Heart left ventricle (tissue), 16 donors: ENCODE results near the gene SMG9. TPM values are rescaled to one million over a fixed set of nuclear protein-coding genes. Genes with fewer than 3 reads are reported as not detected.
A peak's percentile ranks its signal among the peaks of the same experiment; 100 is the strongest.

Experiments
- ATAC-seq, 4 donors: fragments of 200-7000 bp; cut with Tn5 transposase; one replicate each; pipeline ENCODE4 v1.9.1; 2020 to 2022; ENCODE audit warnings: moderate library complexity in 4 of 4, mild to moderate bottlenecking in 3 of 4, moderate number of reproducible peaks in 1 of 4
- DNase-seq, 5 donors: peaks; one replicate each; pipeline ENCODE4 v3.0.0-alpha.2; 2020
- H3K27ac ChIP-seq, 12 donors: fragments of 200-600 bp; sonication (generic) in 4 of 12; one replicate each; pipeline versions ENCODE4 v1.5.0 to v1.8.0; 2016 to 2022; ENCODE audit warnings: mild to moderate bottlenecking in 2 of 12
- H3K27me3 ChIP-seq, 9 donors: fragments of 200-600 bp; sonication (generic) in 2 of 9; one replicate each; pipeline versions ENCODE4 v1.5.1 to v1.8.0; 2016 to 2022; ENCODE audit warnings: mild to moderate bottlenecking in 3 of 9
- H3K36me3 ChIP-seq, 9 donors: fragments of 200-600 bp; sonication (generic) in 2 of 9; one replicate each; pipeline versions ENCODE4 v1.5.0 to v1.8.0; 2018 to 2022; ENCODE audit warnings: mild to moderate bottlenecking in 2 of 9
- H3K4me1 ChIP-seq, 12 donors: fragments of 200-600 bp; sonication (generic) in 4 of 12; one replicate each; pipeline versions ENCODE4 v1.5.0 to v1.8.0; 2016 to 2022; ENCODE audit warnings: mild to moderate bottlenecking in 3 of 12
- H3K4me3 ChIP-seq, 12 donors: fragments of 200-600 bp; sonication (generic) in 4 of 12; one replicate each; pipeline versions ENCODE4 v1.5.0 to v1.8.0; 2017 to 2022; ENCODE audit warnings: mild to moderate bottlenecking in 9 of 12, moderate library complexity in 4 of 12
- H3K9me3 ChIP-seq, 12 donors: fragments of 200-600 bp; sonication (generic) in 4 of 12; one replicate each; pipeline versions ENCODE4 v1.5.0 to v1.8.0; 2016 to 2022; ENCODE audit warnings: mild to moderate bottlenecking in 1 of 12
- POLR2A ChIP-seq, 2 donors: fragments of 450-650 bp; IDR thresholded peaks; one replicate each; pipeline ENCODE4 v1.6.1; 2017; ENCODE audit warnings: antibody characterized with exemption in 2 of 2, mild to moderate bottlenecking in 2 of 2, moderate library complexity in 2 of 2
- WGBS, 4 donors: extraction: QIAGEN DNeasy Blood & Tissue Kit in 2 of 4; methylation state at CpG; one replicate each; pipeline versions ENCODE4 v1.1.5 to v1.1.7; 2013 to 2018; 5-methylcytosine and 5-hydroxymethylcytosine counted together
- intact Hi-C, 10 donors: fragments of 100-400 bp; cut with DNase I; formaldehyde crosslinking; loops; one replicate each; pipeline versions ENCODE4 v1.11.1 to v1.14.2; 2022
- long read RNA-seq, 3 donors: library from polyadenylated mRNA; unstranded; transcript quantifications; one replicate each; pipeline ENCODE4 v2.0.0, GENCODE V29; 2020 to 2021
- polyA plus RNA-seq, 2 donors: library from polyadenylated mRNA; stranded (reverse); fragments of 200-250 nt; gene quantifications; one replicate each; pipeline ENCODE4 v1.2.3, GENCODE V29; 2013
- total RNA-seq, 9 donors: library from RNA; depleted of rRNA in 2 of 9; stranded (reverse); fragments of >200 nt in 2 of 9; fragmentation: NEBNext Ultra II Directional in 3 of 9; extraction: Animal tissue kit (Norgen Biotek cat#: 25700) in 3 of 9; gene quantifications; one replicate each; pipeline versions ENCODE4 v1.1.0 to v1.2.4, GENCODE V29; 2016 to 2023
- TF ChIP-seq, protein P1 (sequence below), 12 donors: fragments of 200-600 bp; sonication (generic) in 4 of 12; IDR thresholded peaks; one replicate each; pipeline versions ENCODE4 v1.5.0 to v1.8.0; 2018 to 2022; ENCODE audit warnings: antibody characterized with exemption in 12 of 12, mild to moderate bottlenecking in 5 of 12
- donor health status: ischemic (EF 13 %, LVEDD 7.1; RV severe dilation, severe dysfunction).
- donor health status: healthy with polysubstance abuse.
- donor health status: DM: no; HTN: yes; CAD: no.
- donor health status: DM: no; HTN: no; CAD: no.
- donor health status: ischemic (EF 25% LVEDD 6.9; RV normal size, moderate dysfunction).
- donor health status: ischemic (EF 25% LVEDD 5.7; RV mildly dilated, moderate dysfunction).
- donor health status: healthy.
- donor health status: DM: yes; HTN: yes; CAD: no.
- donor health status: ischemic (EF 35%, LVEDD 5.7; RV mildly dilated, moderate dysfunction).
- donor health status: nonischemic (EF 11% LVEDD 7.7; RV severe dilation, severe dysfunction).
- donor health status: DM: yes; HTN: yes; CAD: no.
- donor health status: PGD.
- donor health status: ischemic (EF 29% LVEDD 5.4; RV normal size, mild dysfunction).
- donor health status: nonischemic (EF 23%, LVEDD 6.1; RV moderate dilation, normal function).

SMG9 gene, protein sequence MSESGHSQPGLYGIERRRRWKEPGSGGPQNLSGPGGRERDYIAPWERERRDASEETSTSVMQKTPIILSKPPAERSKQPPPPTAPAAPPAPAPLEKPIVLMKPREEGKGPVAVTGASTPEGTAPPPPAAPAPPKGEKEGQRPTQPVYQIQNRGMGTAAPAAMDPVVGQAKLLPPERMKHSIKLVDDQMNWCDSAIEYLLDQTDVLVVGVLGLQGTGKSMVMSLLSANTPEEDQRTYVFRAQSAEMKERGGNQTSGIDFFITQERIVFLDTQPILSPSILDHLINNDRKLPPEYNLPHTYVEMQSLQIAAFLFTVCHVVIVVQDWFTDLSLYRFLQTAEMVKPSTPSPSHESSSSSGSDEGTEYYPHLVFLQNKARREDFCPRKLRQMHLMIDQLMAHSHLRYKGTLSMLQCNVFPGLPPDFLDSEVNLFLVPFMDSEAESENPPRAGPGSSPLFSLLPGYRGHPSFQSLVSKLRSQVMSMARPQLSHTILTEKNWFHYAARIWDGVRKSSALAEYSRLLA
- total RNA-seq (10 to 100 TPM in 6 of 9 donors, 1 to 10 TPM in 3; 5.8 to 27.7 (median 14.6) TPM), polyA plus RNA-seq (10 to 100 TPM; 15.6 to 19.9 TPM)
- long read RNA-seq, donor 1, full-length matches to known transcripts: 1 of 3 reads
- long read RNA-seq, donor 1, partial matches to known transcripts: 1 of 3 reads
- long read RNA-seq, donor 1, other reads (novel, unspliced or antisense): 1 of 3 reads
- long read RNA-seq, donor 2, full-length matches to known transcripts: 3 of 9 reads
- long read RNA-seq, donor 2, partial matches to known transcripts: 4 of 9 reads
- long read RNA-seq, donor 2, other reads (novel, unspliced or antisense): 2 of 9 reads
- long read RNA-seq, donor 3, full-length matches to known transcripts: 2 of 2 reads
- long read RNA-seq, donor 3, partial matches to known transcripts: 0 of 2 reads
- long read RNA-seq, donor 3, other reads (novel, unspliced or antisense): 0 of 2 reads

DNA sequence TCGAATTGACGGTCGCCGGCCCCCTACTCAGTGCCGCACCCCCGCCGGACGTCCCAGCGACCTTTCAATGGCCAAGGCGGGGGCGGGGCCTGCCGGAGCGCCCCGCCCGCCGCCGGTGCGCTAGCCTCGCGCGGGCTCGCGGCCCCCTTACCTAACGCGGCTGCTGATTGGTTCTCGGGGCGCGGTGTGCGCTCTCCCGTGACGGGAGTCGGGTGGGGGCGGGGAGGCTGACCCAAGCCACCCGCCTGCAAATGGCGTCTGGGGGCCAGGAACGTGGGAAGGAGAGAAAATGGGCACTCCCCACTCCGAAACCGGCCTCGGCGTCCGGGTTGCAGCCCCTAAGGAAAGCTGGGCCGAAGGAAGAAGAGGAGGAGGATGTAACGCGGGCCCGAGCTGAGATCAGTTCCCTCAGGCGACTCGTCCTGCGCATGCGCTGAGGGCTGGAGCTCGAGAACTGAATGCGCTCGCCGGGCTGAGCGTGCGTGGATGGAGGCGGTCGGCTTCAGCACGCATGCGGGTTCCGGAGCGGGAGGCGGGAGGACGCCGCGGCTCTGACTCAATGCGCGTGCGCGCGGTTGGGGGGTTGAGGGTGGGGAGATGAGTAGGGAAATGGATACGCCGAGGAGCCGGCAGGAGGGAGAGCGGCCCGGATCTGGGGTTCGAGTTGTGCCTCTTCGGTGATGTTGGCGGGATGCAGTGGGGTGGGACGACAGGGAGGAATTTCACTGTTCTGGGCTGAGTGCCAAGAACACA, at the start of gene SMG9:
SMG9 (minus strand) TSS at position 460 of the 753 bp plus-strand sequence. CDS start 4,221 bp downstream, outside the sequence.
- Histone ChIP-seq H3K27me3 (no peaks in the 10 kb centered on the region), H3K4me3 (peak within 1 kb of the TSS; percentile 60 to 91 (median 73)), H3K4me1 (peaks cover 0 to 63% (median 18%) of the 10 kb centered on the region in 12 donors), H3K9me3 (no peaks in the 10 kb centered on the region), H3K36me3 (peaks cover 0 to 26% (median 17%) of the 10 kb centered on the region in 9 donors), H3K27ac (peak within 1 kb of the TSS; percentile 95 to 100 (median 98))
- DNase-seq (peak; percentile 98 to 100 (median 99)), ATAC-seq (peak; percentile 92 to 96 (median 94))
- WGBS, 4 donors: 0 to 1% (median 1%) methylated on average over 56 to 79 of the region's 79 CpGs
- TF ChIP-seq, protein P1, sequence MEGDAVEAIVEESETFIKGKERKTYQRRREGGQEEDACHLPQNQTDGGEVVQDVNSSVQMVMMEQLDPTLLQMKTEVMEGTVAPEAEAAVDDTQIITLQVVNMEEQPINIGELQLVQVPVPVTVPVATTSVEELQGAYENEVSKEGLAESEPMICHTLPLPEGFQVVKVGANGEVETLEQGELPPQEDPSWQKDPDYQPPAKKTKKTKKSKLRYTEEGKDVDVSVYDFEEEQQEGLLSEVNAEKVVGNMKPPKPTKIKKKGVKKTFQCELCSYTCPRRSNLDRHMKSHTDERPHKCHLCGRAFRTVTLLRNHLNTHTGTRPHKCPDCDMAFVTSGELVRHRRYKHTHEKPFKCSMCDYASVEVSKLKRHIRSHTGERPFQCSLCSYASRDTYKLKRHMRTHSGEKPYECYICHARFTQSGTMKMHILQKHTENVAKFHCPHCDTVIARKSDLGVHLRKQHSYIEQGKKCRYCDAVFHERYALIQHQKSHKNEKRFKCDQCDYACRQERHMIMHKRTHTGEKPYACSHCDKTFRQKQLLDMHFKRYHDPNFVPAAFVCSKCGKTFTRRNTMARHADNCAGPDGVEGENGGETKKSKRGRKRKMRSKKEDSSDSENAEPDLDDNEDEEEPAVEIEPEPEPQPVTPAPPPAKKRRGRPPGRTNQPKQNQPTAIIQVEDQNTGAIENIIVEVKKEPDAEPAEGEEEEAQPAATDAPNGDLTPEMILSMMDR (IDR thresholded peaks at IDR 0.05): no peak
- peak in 1 of 2 donors; percentile 77 for TF ChIP-seq POLR2A (IDR thresholded peaks at IDR 0.05)
- intact Hi-C loops: loop anchor here in 1 of 10 donors (5.0 kb wide), 1 partner anchor 87 kb away; no protein-coding TSS in a partner anchor

DNA sequence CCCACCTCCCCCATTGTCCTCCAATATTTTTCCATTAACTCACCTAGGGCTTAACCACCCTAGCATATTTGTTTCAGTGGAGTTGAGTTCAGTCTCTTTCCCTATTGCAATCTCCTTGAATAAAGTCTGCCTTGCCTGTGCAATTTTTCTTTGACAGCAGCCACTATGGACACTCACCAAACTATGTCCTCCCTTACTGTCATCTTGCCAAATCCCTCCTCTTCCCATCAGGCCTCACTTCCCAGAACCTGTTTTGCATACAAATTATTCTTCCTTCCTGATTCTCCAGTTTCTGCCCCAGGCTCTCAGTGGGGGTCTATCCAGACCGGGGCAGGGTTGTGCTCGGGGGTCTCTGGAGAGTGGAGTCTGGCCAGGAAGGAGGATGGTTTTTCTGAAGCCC, 49.7 kb upstream of the SMG9 start:
- H3K27ac ChIP-seq: no peak overlapping the region
- H3K36me3 ChIP-seq: no peaks in the 10 kb centered on the region
- TF ChIP-seq, protein P1 (IDR thresholded peaks at IDR 0.05): no peak
- TF ChIP-seq POLR2A (IDR thresholded peaks at IDR 0.05): no peak
- DNase-seq: no peak
- H3K4me1 ChIP-seq: peaks cover 0 to 4% (median 0%) of the 10 kb centered on the region in 12 donors
- intact Hi-C loops: no loop called here
- ATAC-seq: no peak
- no peaks in the 10 kb centered on the region for H3K9me3 ChIP-seq
- peaks cover 0 to 18% (median 0%) of the 10 kb centered on the region in 9 donors for H3K27me3 ChIP-seq
- peak overlapping the region in 1 of 12 donors; percentile 20 for H3K4me3 ChIP-seq
- 40 to 56% (median 52%) methylated on average over 2 of the region's 2 CpGs for whole genome bisulfite sequencing, 4 donors

DNA sequence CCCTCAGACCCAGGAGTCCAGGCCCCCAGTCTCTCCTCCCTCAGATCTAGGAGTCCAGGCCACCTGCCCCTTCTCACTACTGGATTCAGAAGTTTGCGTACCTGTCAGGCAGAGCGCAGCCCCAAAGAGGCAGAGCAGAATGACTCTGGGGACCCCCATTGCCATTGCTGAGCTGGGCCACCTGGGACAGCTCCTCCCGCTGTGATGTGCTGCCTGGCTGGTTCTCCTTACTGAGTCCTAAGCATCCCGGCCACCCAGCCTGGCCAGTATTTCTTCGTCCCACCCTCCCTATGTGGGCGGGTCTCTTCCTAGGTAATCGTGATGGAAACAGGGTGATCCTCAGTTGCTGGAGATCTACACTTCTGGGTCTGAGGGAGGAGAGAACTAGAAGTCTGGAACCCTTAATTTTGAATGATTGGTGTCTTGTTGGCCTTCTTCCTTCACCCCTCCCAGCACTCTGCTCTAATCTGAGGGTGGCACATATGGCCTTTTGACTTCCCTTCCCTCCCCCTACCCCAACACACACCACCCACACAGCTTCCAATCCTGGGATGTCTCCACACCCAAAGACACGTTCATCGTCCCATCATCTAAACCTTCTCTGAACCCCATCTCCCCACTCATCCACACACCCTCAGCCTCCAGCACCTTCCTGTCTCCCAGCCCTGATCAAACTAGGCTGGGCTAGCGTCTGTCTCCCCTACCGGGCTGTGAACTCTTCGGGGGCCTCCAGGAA, 47.6 kb upstream of the SMG9 start, which contains the start of gene LYPD5:
LYPD5 (minus strand) TSS at position 232 of the 736 bp plus-strand sequence; CDS start at position 165, 67 bp downstream.
- Histone ChIP-seq H3K4me3 (no peak within 1 kb of the TSS), H3K36me3 (no peaks in the 10 kb centered on the region), H3K9me3 (no peaks in the 10 kb centered on the region), H3K27ac (no peak within 1 kb of the TSS), H3K4me1 (peaks cover 0 to 15% (median 6%) of the 10 kb centered on the region in 12 donors), H3K27me3 (peaks cover 0 to 32% (median 7%) of the 10 kb centered on the region in 9 donors)
- intact Hi-C loops: no loop called here
- 57 to 65% (median 60%) methylated on average over 11 to 12 of the region's 12 CpGs for WGBS, 4 donors
- ATAC-seq (no peak), DNase-seq (no peak)
- TF ChIP-seq, protein P1 (IDR thresholded peaks at IDR 0.05): no peak
- no peak for TF ChIP-seq POLR2A (IDR thresholded peaks at IDR 0.05)
